DOHH2 (cell line): ENCODE data around the gene CDK14.
"Not testable (repeated sequence)": the region's sequence is repeated elsewhere in the genome, so short reads cannot be mapped to it uniquely, and the experiment has no call there.

Source experiments
- EZH2phosphoT487 ChIP-seq: fragments of 200-600 bp; sonication (generic); IDR thresholded peaks from 2 replicates; pipeline ENCODE4 v1.6.1; 2017; ENCODE audit warnings: borderline replicate concordance, mild to moderate bottlenecking, antibody characterized with exemption, low read length, moderate library complexity, mixed read lengths
- TF ChIP-seq, protein P1 (sequence below): fragments of 200-600 bp; sonication (generic); IDR thresholded peaks from one replicate; pipeline ENCODE4 v1.5.1; 2014; ENCODE audit warnings: antibody characterized with exemption, mild to moderate bottlenecking, low read depth, low read length; ENCODE audit not compliant: poor library complexity, severe bottlenecking

DNA sequence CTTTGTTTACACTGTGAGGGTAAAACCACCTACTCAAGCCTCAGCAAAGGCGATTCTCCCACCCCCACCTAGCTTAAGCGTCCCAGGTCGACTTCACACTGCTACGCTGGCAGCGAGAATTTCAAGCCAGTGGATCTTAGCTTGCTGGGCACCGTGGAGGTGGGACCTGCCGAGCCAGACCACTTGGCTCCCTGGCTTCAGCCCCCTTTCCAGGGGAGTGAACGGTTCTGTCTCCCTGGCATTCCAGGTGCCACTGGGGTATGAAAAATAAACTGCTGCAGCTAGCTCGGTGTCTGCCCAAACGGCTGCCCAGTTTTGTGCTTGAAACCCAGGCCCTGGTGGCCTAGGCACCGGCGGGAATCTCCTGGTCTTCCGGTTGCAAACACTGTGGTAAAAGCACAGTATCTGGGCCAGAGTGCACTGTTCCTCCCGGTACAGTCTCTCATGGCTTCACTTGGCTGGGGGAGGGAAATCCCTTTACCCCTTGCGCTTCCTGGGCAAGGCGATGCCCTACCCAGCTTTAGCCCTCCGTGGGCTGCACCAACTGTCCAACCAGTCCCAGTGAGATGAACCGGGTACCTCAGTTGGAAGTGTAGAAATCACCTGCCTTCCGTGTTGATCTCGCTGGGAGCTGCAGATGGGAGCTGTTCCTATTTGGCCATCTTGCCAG lies 139.6 kb downstream of the CDK14 start:
- TF ChIP-seq, protein P1, sequence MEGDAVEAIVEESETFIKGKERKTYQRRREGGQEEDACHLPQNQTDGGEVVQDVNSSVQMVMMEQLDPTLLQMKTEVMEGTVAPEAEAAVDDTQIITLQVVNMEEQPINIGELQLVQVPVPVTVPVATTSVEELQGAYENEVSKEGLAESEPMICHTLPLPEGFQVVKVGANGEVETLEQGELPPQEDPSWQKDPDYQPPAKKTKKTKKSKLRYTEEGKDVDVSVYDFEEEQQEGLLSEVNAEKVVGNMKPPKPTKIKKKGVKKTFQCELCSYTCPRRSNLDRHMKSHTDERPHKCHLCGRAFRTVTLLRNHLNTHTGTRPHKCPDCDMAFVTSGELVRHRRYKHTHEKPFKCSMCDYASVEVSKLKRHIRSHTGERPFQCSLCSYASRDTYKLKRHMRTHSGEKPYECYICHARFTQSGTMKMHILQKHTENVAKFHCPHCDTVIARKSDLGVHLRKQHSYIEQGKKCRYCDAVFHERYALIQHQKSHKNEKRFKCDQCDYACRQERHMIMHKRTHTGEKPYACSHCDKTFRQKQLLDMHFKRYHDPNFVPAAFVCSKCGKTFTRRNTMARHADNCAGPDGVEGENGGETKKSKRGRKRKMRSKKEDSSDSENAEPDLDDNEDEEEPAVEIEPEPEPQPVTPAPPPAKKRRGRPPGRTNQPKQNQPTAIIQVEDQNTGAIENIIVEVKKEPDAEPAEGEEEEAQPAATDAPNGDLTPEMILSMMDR: not testable (repeated sequence)
- not testable (repeated sequence) for TF ChIP-seq EZH2phosphoT487
